Measurements from ENCODE around the gene ABCC11. TPM values are rescaled to one million over a fixed set of nuclear protein-coding genes. Genes with fewer than 3 reads are reported as not detected.

ABCC11 gene
- total and polyA plus RNA-seq, 2 of the 13 experiments (the other 11 are each of a cell fraction or from before 2014, with no cell fraction given) = 1.0 to 1.4 TPM

DNA sequence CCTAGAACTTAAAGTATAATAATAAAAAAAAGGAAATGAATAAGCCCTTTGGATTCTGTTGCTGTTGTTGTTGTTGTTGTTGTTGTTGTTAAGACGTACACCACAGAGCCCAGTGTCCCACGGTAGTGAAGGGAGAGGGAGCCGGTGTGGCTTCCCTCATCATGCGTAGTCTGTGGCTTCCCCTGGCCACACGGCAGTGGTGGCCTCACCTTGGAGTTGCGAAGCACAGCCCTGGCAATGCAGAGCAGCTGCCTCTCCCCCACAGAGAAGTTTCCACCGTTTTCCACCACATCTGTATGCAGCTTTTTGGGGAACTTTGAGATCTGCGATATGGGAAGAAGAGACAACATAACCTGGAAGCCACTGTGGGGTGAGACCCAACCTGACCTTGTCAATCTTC lies 77.4 kb downstream of the ABCC11 start:
- no peaks in the 10 kb centered on the region for H4K20me1 ChIP-seq (ENCODE audit: insufficient read depth, low read length)
- H3K4me2 ChIP-seq (ENCODE audit: low read depth, low read length) = no peak overlapping the region
- 64% methylated on average over 8 of the region's 8 CpGs for WGBS (ENCODE audit: low lambda C conversion rate)
- CTCF ChIA-PET (ENCODE audit: low intra/inter-chr PET ratio, low total read pairs) = no interaction called here
- no peaks in the 10 kb centered on the region for H3K27me3 ChIP-seq (ENCODE audit: control insufficient read depth in 1 of 2, insufficient read depth in 2 of 2, low read length in 2 of 2)
- ATAC-seq (no peak), DNase-seq (ENCODE audit: low spot score) (no peak), FAIRE-seq (no peak)
- H3K27ac ChIP-seq (ENCODE audit: extremely low read length, insufficient read depth, low read length) = no peak overlapping the region
- no peaks in the 10 kb centered on the region for H3K36me3 ChIP-seq (replicated peaks in 1 of 2; ENCODE audit: control insufficient read depth in 1 of 2, insufficient read depth in 2 of 2, low read length in 2 of 2)
- POLR2A ChIA-PET = no interaction called here
- H3K9me3 ChIP-seq (ENCODE audit: low read length) = no peaks in the 10 kb centered on the region
- BruUV-seq (replicated peaks) = no TSS peak
- no peak overlapping the region for H3K9ac ChIP-seq (ENCODE audit: insufficient read depth, low read depth, low read length)
- in situ Hi-C loops (cut with HindIII; ENCODE audit: extremely low pct_ligation_motif_present, low pct_unique_long_range_greater_than_20kb) (loop anchor here (10.0 kb wide), 1 partner anchor 1225 kb away; no protein-coding TSS in a partner anchor), intact Hi-C loops (cut with micrococcal nuclease; ENCODE audit: unreplicated experiment) (no loop called here)
- peaks cover 39% of the 10 kb centered on the region for H3K4me1 ChIP-seq (ENCODE audit: insufficient read depth, low read length)
- TF ChIP-seq REL (CRISPR knock-in tag; conservative IDR thresholded peaks at IDR 0.05) (no peak), TOPORS (CRISPR knock-in tag; IDR thresholded peaks at IDR 0.05) (no peak)
- TF ChIP-seq, protein P1, sequence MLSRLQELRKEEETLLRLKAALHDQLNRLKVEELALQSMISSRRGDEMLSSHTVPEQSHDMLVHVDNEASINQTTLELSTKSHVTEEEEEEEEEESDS (CRISPR knock-in tag; IDR thresholded peaks at IDR 0.05; ENCODE audit: borderline replicate concordance) = no peak
- H3K4me3 ChIP-seq (replicated peaks in 1 of 3; ENCODE audit: insufficient read depth in 1 of 3, low read depth in 2 of 3, low read length in 3 of 3) = no peak overlapping the region
- no peaks in the 10 kb centered on the region for H3K79me2 ChIP-seq (ENCODE audit: insufficient read depth, low read length)
- no peak overlapping the region for H2AFZ ChIP-seq (ENCODE audit: low read length)

DNA sequence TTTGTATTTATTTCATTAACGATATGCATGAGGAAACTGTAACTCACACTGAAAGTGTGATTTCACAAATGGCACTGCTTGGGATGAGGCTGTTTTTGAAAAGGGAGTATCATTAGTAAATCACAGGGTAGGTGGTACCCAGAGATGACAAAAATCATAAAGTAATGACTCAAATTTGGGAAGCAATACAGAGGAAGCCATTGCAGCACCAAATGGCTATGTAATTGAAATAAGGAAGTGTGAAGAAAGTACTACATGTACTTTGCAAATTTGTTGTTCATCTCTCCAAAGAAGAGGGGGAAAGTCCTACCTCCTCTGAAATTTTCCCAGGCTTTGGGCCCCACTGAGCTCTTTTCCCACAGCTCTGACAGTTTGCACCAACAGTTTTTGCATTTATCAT lies 79.3 kb downstream of the ABCC11 start:
- H3K9ac ChIP-seq (ENCODE audit: insufficient read depth, low read depth, low read length) = no peak overlapping the region
- 67% methylated on average over 1 of the region's 1 CpG for WGBS (ENCODE audit: low lambda C conversion rate)
- H3K4me1 ChIP-seq (ENCODE audit: insufficient read depth, low read length) = peaks cover 40% of the 10 kb centered on the region
- BruUV-seq (replicated peaks) = no TSS peak
- no peak overlapping the region for H3K4me2 ChIP-seq (ENCODE audit: low read depth, low read length)
- FAIRE-seq = no peak
- no peaks in the 10 kb centered on the region for H3K36me3 ChIP-seq (replicated peaks in 1 of 2; ENCODE audit: control insufficient read depth in 1 of 2, insufficient read depth in 2 of 2, low read length in 2 of 2)
- H3K4me3 ChIP-seq (replicated peaks in 1 of 3; ENCODE audit: insufficient read depth in 1 of 3, low read depth in 2 of 3, low read length in 3 of 3) = no peak overlapping the region
- H3K79me2 ChIP-seq (ENCODE audit: insufficient read depth, low read length) = no peaks in the 10 kb centered on the region
- no peak for DNase-seq (ENCODE audit: low spot score)
- H2AFZ ChIP-seq (ENCODE audit: low read length) = no peak overlapping the region
- intact Hi-C loops (cut with micrococcal nuclease; ENCODE audit: unreplicated experiment) = no loop called here
- TF ChIP-seq ATF6 (CRISPR knock-in tag; conservative IDR thresholded peaks at IDR 0.05) (no peak), ZNF10 (CRISPR knock-in tag; IDR thresholded peaks at IDR 0.05; ENCODE audit: borderline replicate concordance, low read depth) (no peak), ZNF354B (CRISPR knock-in tag; IDR thresholded peaks at IDR 0.05) (no peak)
- in situ Hi-C loops (cut with HindIII; ENCODE audit: extremely low pct_ligation_motif_present, low pct_unique_long_range_greater_than_20kb) = loop anchor here (10.0 kb wide), 1 partner anchor 1223 kb away; no protein-coding TSS in a partner anchor
- POLR2A ChIA-PET = no interaction called here
- CTCF ChIA-PET (ENCODE audit: low intra/inter-chr PET ratio, low total read pairs) = no interaction called here
- no peak overlapping the region for H3K27ac ChIP-seq (ENCODE audit: extremely low read length, insufficient read depth, low read length)
- no peak for ATAC-seq
- H3K27me3 ChIP-seq (ENCODE audit: control insufficient read depth in 1 of 2, insufficient read depth in 2 of 2, low read length in 2 of 2) = no peaks in the 10 kb centered on the region
- no peaks in the 10 kb centered on the region for H4K20me1 ChIP-seq (ENCODE audit: insufficient read depth, low read length)
- H3K9me3 ChIP-seq (ENCODE audit: low read length) = no peaks in the 10 kb centered on the region

Measured in HepG2 (cell line).